ENCODE data around the gene PASK. TPM values are rescaled to one million over a fixed set of nuclear protein-coding genes. Genes with fewer than 3 reads are reported as not detected.

The PASK gene
- total and polyA plus RNA-seq, 2 donors, result 26.9 to 42.2 TPM

DNA sequence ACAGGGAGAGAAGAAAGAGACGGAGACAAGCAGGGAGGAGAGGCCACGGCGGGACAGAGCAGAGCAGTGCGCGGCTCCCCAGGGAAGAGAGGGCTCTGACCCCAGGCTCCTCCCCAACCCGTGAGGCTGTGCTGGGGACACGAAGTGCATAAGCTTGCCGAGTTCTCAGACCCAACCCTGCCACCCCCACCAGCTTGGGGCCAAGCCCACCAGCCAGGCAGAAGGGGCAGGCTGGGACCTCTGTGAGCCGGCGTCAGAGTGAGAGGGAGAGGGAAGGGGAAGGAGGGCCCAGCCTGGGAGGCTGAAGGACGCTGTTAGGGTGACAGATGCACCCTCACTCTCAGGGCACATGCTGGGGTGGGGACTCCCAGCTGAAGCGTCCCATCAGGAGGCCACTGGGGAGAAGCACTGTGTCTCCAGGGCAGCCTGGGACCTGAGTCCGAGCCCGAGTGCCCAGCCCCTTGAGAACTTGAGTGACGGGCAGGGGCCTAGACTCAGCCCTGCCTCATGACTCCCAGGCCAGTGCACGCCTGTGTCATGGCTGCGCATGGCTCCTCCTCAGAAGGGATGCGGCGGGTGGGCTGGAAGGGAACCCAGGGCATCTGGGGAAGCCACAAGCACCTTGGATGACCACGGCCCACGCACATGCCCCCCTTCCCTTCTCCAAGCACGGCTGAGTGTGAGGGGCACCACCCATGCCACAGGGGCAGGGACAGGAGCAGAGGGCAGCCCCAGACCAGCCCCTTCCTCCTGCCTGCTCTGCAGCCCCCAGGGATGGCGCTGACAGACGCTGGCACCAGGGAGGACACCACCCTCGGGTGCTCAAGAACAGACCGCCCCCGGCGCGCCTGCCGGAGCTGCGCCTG, 78.2 kb downstream of the PASK start:
- Histone ChIP-seq H3K36me3 (ENCODE audit: control insufficient read depth in 2 of 2, insufficient read depth in 2 of 2, low read length in 1 of 2) (peaks cover 6 to 18% of the 10 kb centered on the region in 2 donors), H3K27ac (ENCODE audit: low read depth in 1 of 2, low read length in 1 of 2) (no peak overlapping the region)

DNA sequence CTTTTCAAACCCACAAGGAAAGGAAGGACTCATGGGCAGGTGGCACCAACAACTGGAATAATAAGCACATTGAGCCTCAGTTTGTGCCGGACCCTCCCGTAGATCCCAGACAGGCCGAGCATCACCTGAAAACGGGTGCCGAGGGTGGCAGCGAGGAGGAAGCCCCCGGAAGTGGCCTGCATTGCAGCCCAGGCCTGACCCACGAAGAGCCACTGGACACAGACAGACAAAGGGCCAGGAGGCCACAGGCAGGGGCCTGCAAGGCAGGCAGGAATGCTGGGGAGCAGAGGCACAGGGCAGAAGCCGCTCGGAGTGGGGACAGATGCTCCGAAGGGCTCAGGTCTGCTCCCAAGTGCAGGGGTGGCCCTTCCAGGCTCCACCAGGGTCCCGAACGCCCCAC, 78.9 kb downstream of the PASK start:
- Histone ChIP-seq H3K4me3 (ENCODE audit: low read length in 2 of 2) (no peak overlapping the region), H3K36me3 (ENCODE audit: control insufficient read depth in 2 of 2, insufficient read depth in 2 of 2, low read length in 1 of 2) (peaks cover 6 to 17% of the 10 kb centered on the region in 2 donors), H3K27me3 (ENCODE audit: control insufficient read depth in 2 of 2, insufficient read depth in 1 of 2, low read length in 1 of 2) (peaks cover 0 to 37% of the 10 kb centered on the region in 2 donors), H3K9me3 (ENCODE audit: control insufficient read depth in 2 of 2, insufficient read depth in 1 of 2, low read length in 1 of 2) (no peaks in the 10 kb centered on the region), H3K27ac (ENCODE audit: low read depth in 1 of 2, low read length in 1 of 2) (no peak overlapping the region), H3K4me1 (ENCODE audit: control insufficient read depth in 2 of 2, insufficient read depth in 2 of 2, low read length in 2 of 2) (no peaks in the 10 kb centered on the region)
- DNase-seq (ENCODE audit: low read depth in 6 of 9, low spot score in 9 of 9), result no peak
- WGBS, result 97% methylated on average over 13 of the region's 13 CpGs

More for the DNA sequence above, 78.2 kb downstream of the PASK start:
- Histone ChIP-seq H3K27me3 (ENCODE audit: control insufficient read depth in 2 of 2, insufficient read depth in 1 of 2, low read length in 1 of 2) (peaks cover 0 to 34% of the 10 kb centered on the region in 2 donors), H3K4me3 (ENCODE audit: low read length in 2 of 2) (no peak overlapping the region), H3K4me1 (ENCODE audit: control insufficient read depth in 2 of 2, insufficient read depth in 2 of 2, low read length in 2 of 2) (no peaks in the 10 kb centered on the region), H3K9me3 (ENCODE audit: control insufficient read depth in 2 of 2, insufficient read depth in 1 of 2, low read length in 1 of 2) (no peaks in the 10 kb centered on the region)
- 89% methylated on average over 31 of the region's 31 CpGs for WGBS
- no peak for DNase-seq (ENCODE audit: low read depth in 6 of 9, low spot score in 9 of 9)

GRCh38 chr2:241069821-241070281, 79.4 kb downstream of the PASK start:
- DNase-seq (ENCODE audit: low read depth in 6 of 9, low spot score in 9 of 9), result no peak

DNA sequence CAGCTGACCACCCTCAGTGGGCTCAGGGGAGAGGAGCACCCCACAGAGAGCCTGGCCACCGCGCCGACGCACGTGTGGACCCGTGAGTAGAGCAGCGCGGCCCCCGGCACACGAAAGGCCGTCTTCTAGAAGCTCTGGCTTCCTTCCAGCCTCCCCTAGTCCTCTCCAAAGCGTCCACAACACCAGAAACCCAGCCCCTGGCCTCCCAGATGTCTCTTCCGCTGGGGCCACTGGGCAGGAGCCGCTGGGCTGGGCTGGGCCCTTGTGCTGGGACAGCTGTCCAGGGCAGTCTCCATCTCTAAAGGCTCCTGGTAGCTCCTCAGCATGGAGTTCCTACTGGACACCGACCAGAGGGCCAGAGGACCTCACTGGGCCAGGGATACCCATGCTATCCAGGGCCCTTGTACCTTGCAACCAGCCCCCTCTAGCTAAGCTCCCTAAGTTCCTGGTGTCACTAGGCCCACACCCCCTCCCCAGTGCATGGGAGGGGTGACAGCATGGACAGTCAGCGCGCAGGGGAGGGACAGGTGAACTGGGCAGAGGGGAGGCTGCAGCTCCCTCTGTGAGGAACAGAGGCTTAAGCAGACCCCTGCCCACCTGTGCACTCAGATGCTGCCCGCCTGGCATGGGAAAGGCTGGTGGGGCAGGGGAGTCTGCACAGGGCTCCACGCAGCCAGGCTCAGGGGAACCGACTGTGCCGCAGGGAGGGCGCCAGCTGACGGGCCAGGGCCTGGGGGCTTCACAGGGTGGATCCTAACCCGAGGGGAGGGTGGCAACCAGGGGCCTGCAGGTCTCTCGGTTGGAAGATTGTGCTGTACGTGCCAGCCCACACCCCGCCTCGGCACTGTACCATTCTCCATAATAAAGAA, 80.1 kb downstream of the PASK start:
- DNase-seq (ENCODE audit: low read depth in 6 of 9, low spot score in 9 of 9), result no peak
- Histone ChIP-seq H3K4me1 (ENCODE audit: control insufficient read depth in 2 of 2, insufficient read depth in 2 of 2, low read length in 2 of 2) (no peaks in the 10 kb centered on the region), H3K27me3 (ENCODE audit: control insufficient read depth in 2 of 2, insufficient read depth in 1 of 2, low read length in 1 of 2) (peaks cover 0 to 49% of the 10 kb centered on the region in 2 donors), H3K4me3 (ENCODE audit: low read length in 2 of 2) (no peak overlapping the region), H3K27ac (ENCODE audit: low read depth in 1 of 2, low read length in 1 of 2) (no peak overlapping the region), H3K36me3 (ENCODE audit: control insufficient read depth in 2 of 2, insufficient read depth in 2 of 2, low read length in 1 of 2) (peaks cover 0 to 7% of the 10 kb centered on the region in 2 donors), H3K9me3 (ENCODE audit: control insufficient read depth in 2 of 2, insufficient read depth in 1 of 2, low read length in 1 of 2) (peaks cover 0 to 3% of the 10 kb centered on the region in 2 donors)
- 96% methylated on average over 28 of the region's 28 CpGs for WGBS

More at GRCh38 chr2:241069821-241070281, 79.4 kb downstream of the PASK start:
- H3K4me1 ChIP-seq (ENCODE audit: control insufficient read depth in 2 of 2, insufficient read depth in 2 of 2, low read length in 2 of 2), result no peaks in the 10 kb centered on the region
- H3K27ac ChIP-seq (ENCODE audit: low read depth in 1 of 2, low read length in 1 of 2), result no peak overlapping the region
- 87% methylated on average over 26 of the region's 26 CpGs for WGBS
- peaks cover 0 to 42% of the 10 kb centered on the region in 2 donors for H3K27me3 ChIP-seq (ENCODE audit: control insufficient read depth in 2 of 2, insufficient read depth in 1 of 2, low read length in 1 of 2)
- H3K36me3 ChIP-seq (ENCODE audit: control insufficient read depth in 2 of 2, insufficient read depth in 2 of 2, low read length in 1 of 2), result peaks cover 1 to 12% of the 10 kb centered on the region in 2 donors
- H3K4me3 ChIP-seq (ENCODE audit: low read length in 2 of 2), result no peak overlapping the region
- no peaks in the 10 kb centered on the region for H3K9me3 ChIP-seq (ENCODE audit: control insufficient read depth in 2 of 2, insufficient read depth in 1 of 2, low read length in 1 of 2)

DNA sequence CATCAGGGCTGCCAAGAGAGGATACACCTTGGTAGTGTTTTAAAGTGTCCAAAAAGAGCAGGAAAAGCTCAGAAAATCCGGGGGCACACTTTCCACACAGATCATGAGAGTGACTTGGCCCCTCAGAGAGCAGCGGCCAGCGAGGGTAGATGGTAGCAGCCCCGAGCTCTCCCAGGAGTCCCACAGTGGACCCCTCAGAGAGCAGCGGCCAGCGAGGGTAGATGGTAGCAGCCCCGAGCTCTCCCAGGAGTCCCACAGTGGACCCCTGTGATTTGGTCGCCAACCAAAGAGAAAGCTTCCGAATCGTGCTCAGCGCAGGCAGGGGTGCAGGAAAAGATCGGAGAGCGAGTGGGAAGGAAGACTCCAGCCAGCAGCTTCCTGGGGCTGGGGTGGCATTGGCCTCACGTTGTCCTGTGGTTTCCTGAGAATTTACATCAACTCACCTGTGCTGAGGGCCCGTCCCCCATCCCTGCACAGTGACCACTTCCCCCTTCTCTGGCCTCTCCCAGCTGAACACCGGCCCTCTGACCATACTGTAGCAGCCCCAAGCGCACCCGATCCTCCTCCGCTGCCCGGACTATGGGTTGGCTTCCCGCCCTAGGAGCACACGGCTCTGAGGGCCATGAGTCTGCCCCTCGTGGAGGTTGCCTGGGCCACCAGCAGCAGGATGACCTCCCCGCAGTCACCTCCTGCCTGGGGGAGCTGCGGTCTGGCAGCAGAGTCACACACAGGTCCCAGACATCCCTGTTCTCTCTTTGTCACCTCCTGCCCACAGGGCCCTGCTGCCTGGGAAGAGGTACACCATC, 80.9 kb downstream of the PASK start:
- peaks cover 0 to 3% of the 10 kb centered on the region in 2 donors for H3K9me3 ChIP-seq (ENCODE audit: control insufficient read depth in 2 of 2, insufficient read depth in 1 of 2, low read length in 1 of 2)
- no peaks in the 10 kb centered on the region for H3K4me1 ChIP-seq (ENCODE audit: control insufficient read depth in 2 of 2, insufficient read depth in 2 of 2, low read length in 2 of 2)
- H3K36me3 ChIP-seq (ENCODE audit: control insufficient read depth in 2 of 2, insufficient read depth in 2 of 2, low read length in 1 of 2), result peaks cover 0 to 7% of the 10 kb centered on the region in 2 donors
- WGBS, result 85% methylated on average over 25 of the region's 25 CpGs
- H3K27ac ChIP-seq (ENCODE audit: low read depth in 1 of 2, low read length in 1 of 2), result no peak overlapping the region
- DNase-seq (ENCODE audit: low read depth in 6 of 9, low spot score in 9 of 9), result no peak
- no peak overlapping the region for H3K4me3 ChIP-seq (ENCODE audit: low read length in 2 of 2)
- H3K27me3 ChIP-seq (ENCODE audit: control insufficient read depth in 2 of 2, insufficient read depth in 1 of 2, low read length in 1 of 2), result peaks cover 0 to 57% of the 10 kb centered on the region in 2 donors

DNA sequence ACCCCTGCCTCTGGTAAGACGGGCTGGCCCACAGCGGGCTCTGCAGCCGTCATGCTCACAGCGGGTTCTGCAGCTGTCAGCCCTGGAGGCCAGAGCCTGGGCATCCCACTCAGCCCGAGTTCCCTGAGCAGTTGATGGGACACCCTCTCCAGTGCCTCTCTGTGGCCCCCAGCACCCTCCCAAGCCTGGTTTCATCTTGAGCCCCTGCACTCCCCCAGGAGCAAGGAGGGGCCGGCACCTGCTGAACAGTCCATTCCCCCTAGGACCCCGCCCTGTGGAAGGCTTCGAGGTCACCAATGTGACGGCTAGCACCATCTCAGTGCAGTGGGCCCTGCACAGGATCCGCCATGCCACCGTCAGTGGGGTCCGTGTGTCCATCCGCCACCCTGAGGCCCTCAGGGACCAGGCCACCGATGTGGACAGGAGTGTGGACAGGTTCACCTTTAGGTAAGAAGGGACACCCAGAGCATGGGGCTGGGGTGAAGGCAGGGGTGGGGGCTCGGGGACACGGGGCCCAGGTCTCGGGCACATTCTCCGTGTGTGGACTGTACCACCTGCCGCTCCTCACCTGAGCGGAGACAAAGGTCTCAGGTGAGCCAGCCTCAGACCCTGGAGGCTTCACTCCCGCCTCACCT, 81.7 kb downstream of the PASK start:
- H3K9me3 ChIP-seq (ENCODE audit: control insufficient read depth in 2 of 2, insufficient read depth in 1 of 2, low read length in 1 of 2), result peaks cover 0 to 3% of the 10 kb centered on the region in 2 donors
- H3K27me3 ChIP-seq (ENCODE audit: control insufficient read depth in 2 of 2, insufficient read depth in 1 of 2, low read length in 1 of 2), result peaks cover 0 to 65% of the 10 kb centered on the region in 2 donors
- 97% methylated on average over 21 of the region's 21 CpGs for WGBS
- H3K4me1 ChIP-seq (ENCODE audit: control insufficient read depth in 2 of 2, insufficient read depth in 2 of 2, low read length in 2 of 2), result no peaks in the 10 kb centered on the region
- H3K27ac ChIP-seq (ENCODE audit: low read depth in 1 of 2, low read length in 1 of 2), result no peak overlapping the region
- H3K36me3 ChIP-seq (ENCODE audit: control insufficient read depth in 2 of 2, insufficient read depth in 2 of 2, low read length in 1 of 2), result peaks cover 0 to under 1% of the 10 kb centered on the region in 2 donors
- no peak for DNase-seq (ENCODE audit: low read depth in 6 of 9, low spot score in 9 of 9)
- H3K4me3 ChIP-seq (ENCODE audit: low read length in 2 of 2), result no peak overlapping the region

- Histone ChIP-seq H3K9me3 (ENCODE audit: control insufficient read depth in 2 of 2, insufficient read depth in 1 of 2, low read length in 1 of 2) (peaks cover 0 to 3% of the 10 kb centered on the region in 2 donors), H3K36me3 (ENCODE audit: control insufficient read depth in 2 of 2, insufficient read depth in 2 of 2, low read length in 1 of 2) (no peaks in the 10 kb centered on the region), H3K27me3 (ENCODE audit: control insufficient read depth in 2 of 2, insufficient read depth in 1 of 2, low read length in 1 of 2) (peaks cover 0 to 65% of the 10 kb centered on the region in 2 donors), H3K4me3 (ENCODE audit: low read length in 2 of 2) (no peak overlapping the region), H3K4me1 (ENCODE audit: control insufficient read depth in 2 of 2, insufficient read depth in 2 of 2, low read length in 2 of 2) (no peaks in the 10 kb centered on the region), H3K27ac (ENCODE audit: low read depth in 1 of 2, low read length in 1 of 2) (no peak overlapping the region)
- peak in 1 of 9 donors; percentile 19 for DNase-seq (ENCODE audit: low read depth in 6 of 9, low spot score in 9 of 9)
- 94% methylated on average over 15 of the region's 15 CpGs for WGBS
Observed at GRCh38 chr2:241066893-241067341, 82.4 kb downstream of the PASK start.
